ENCODE data around the gene REPS1.

The REPS1 gene

GRCh38 chr6:138869398-138869797 lies 118.7 kb downstream of the REPS1 start:
- no peak for TF ChIP-seq CTCF (IDR thresholded peaks at IDR 0.05)

DNA sequence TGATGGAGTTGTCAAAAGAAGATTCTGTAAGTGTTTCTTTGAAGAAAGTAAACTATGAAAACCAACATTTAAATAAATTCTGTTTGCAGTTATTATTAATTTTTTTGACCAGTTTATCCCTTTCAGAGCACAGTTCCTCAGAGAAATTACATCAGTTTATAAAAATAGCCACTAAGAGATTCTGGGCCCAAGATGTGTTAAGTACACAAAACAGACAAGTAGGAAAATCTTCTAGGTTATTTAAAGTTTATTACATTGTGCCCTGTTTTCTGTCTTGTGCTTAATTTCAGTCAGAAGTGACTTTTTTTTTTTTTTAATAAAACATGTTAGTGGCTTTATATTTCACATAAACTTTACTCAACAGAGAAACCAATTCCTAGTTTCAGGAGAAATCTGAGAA lies 119.9 kb downstream of the REPS1 start:
- TF ChIP-seq CTCF (IDR thresholded peaks at IDR 0.05) = no peak

DNA sequence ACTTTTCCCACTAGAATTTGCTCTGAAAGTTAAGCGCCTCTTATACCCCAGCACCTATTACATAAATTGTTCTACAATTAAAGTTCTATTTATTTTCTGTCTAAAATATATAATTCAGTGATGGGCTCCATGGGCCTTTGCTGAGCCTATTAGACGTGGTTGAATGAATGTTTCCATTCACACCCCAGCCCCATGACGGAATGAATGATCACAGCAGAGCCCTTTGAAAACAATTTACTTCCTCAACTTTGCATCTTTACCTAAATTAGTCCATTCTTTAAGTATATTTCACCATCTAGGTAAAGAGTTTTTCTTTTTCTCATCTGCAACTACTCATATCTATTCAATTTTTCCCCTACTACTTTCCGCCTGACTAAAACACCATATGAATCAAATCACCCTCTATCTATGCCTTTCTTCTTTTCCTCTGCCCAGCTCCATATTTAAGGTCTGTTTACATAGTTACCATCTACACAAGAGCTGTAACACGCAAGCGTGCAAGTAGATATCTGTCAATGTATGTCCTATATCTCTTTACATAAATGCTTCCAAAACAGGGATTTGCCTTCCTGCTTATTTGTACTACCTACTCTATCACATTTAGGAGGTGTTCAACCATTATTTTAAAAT lies 122.5 kb downstream of the REPS1 start:
- TF ChIP-seq CTCF (IDR thresholded peaks at IDR 0.05) = no peak

DNA sequence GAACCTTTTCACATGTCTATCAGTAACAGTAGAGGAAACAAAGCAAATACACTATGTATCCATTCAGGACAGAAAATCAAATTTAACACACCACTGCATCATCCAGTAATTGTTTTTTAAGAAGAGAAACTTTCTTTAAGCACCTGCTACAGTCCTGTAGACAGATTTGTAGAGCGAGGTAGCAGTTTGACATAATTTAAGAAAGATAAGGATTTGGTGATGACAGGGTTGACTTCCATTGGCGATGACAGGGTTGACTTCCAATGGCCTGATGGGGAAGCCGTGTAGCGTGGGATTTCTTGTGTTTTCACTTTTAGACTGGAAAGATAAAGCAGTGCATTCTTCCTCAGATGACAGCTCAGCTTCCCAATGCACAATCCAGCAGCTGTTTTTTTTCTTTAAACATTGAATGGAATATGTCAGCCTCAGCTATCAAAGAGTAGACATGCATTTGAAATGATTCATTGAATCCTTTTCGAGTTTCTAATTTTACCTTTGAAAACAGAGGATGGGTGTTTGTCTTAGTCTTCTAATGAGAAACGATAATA lies 123.6 kb downstream of the REPS1 start:
- TF ChIP-seq CTCF (IDR thresholded peaks at IDR 0.05) = no peak

GRCh38 chr6:138863321-138863720 lies 124.7 kb downstream of the REPS1 start:
- TF ChIP-seq CTCF (IDR thresholded peaks at IDR 0.05) = no peak

DNA sequence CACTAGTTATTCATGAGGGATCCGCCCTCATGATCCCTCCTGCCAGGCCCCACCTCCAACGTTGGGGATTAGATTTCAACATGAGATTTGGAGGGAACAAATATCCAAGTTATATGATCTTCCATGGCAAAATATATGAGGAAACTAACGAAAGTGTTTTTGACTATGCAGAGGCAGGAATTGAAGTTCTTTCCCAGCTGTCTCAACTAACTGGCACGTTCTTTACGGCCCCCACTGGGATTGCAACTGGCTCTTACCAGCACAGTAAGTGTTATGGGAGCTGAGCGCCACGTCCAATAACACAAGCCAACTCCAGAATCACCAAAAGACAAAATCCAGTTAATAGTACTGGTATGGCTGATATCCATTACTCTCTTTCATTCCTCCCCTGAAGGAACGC lies 125.6 kb downstream of the REPS1 start:
- TF ChIP-seq CTCF (IDR thresholded peaks at IDR 0.05) = no peak

DNA sequence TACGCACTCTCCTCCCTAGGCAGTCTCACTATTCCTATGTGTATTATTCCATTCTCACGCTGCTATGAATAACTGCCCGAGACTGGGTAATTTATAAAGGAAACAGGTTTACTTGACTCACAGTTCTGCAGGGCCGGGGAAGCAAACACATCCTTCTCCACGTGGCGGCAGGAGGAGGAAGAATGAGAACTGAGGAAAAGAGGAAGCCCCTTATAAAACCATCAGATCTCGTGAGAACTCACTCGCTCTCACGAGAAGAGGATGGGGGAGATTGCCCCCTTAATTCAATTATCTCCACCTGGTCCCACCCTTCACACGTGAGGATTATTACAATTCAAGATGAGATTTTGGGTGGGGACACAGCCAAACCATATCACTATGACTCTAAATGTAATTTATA lies 130.3 kb downstream of the REPS1 start:
- TF ChIP-seq CTCF (IDR thresholded peaks at IDR 0.05) = no peak

GRCh38 chr6:138856654-138857053 lies 131.4 kb downstream of the REPS1 start:
- no peak for TF ChIP-seq CTCF (IDR thresholded peaks at IDR 0.05)
